Measurements from ENCODE around the gene DPF3. TPM values are rescaled to one million over a fixed set of nuclear protein-coding genes. Genes with fewer than 3 reads are reported as not detected.

DPF3 gene
- total RNA-seq, 1 donor from 2014 or later = 1.3 TPM

- H3K36me3 Mint-ChIP-seq (ENCODE audit: low read depth) = no peaks in the 10 kb centered on the region
- no peak for DNase-seq (ENCODE audit: low read depth, low spot score)
- no peak overlapping the region for H3K4me3 Mint-ChIP-seq
- H3K27me3 Mint-ChIP-seq (ENCODE audit: low read depth) = peaks cover 3% of the 10 kb centered on the region
- H3K4me1 Mint-ChIP-seq = peaks cover 9% of the 10 kb centered on the region
- H3K9me3 Mint-ChIP-seq = no peaks in the 10 kb centered on the region
- H3K27ac Mint-ChIP-seq (ENCODE audit: unreplicated experiment) = peak overlapping the region; percentile 78
- TF ChIP-seq CTCF (conservative IDR thresholded peaks at IDR 0.05) = no peak
Measured at GRCh38 chr14:72731252-72732020, 162.5 kb downstream of the DPF3 start.

GRCh38 chr14:72730468-72730867, 163.4 kb downstream of the DPF3 start:
- no peak for DNase-seq (ENCODE audit: low read depth, low spot score)
- Mint-ChIP-seq H3K27me3 (ENCODE audit: low read depth) (peaks cover 3% of the 10 kb centered on the region), H3K36me3 (ENCODE audit: low read depth) (no peaks in the 10 kb centered on the region), H3K4me1 (peaks cover 18% of the 10 kb centered on the region), H3K4me3 (no peak overlapping the region), H3K27ac (ENCODE audit: unreplicated experiment) (no peak overlapping the region), H3K9me3 (no peaks in the 10 kb centered on the region)
- no peak for TF ChIP-seq CTCF (conservative IDR thresholded peaks at IDR 0.05)

GRCh38 chr14:72726444-72726843, 167.5 kb downstream of the DPF3 start:
- Mint-ChIP-seq H3K4me3 (no peak overlapping the region), H3K4me1 (peaks cover 22% of the 10 kb centered on the region), H3K27ac (ENCODE audit: unreplicated experiment) (peak overlapping the region; percentile 59), H3K36me3 (ENCODE audit: low read depth) (no peaks in the 10 kb centered on the region), H3K9me3 (no peaks in the 10 kb centered on the region), H3K27me3 (ENCODE audit: low read depth) (no peaks in the 10 kb centered on the region)
- DNase-seq (ENCODE audit: low read depth, low spot score) = no peak
- no peak for TF ChIP-seq CTCF (conservative IDR thresholded peaks at IDR 0.05)

GRCh38 chr14:72723858-72724530, 169.9 kb downstream of the DPF3 start:
- H3K4me1 Mint-ChIP-seq = peaks cover 22% of the 10 kb centered on the region
- no peak overlapping the region for H3K4me3 Mint-ChIP-seq
- H3K9me3 Mint-ChIP-seq = no peaks in the 10 kb centered on the region
- no peak for DNase-seq (ENCODE audit: low read depth, low spot score)
- no peaks in the 10 kb centered on the region for H3K36me3 Mint-ChIP-seq (ENCODE audit: low read depth)
- no peak overlapping the region for H3K27ac Mint-ChIP-seq (ENCODE audit: unreplicated experiment)
- no peak for TF ChIP-seq CTCF (conservative IDR thresholded peaks at IDR 0.05)
- H3K27me3 Mint-ChIP-seq (ENCODE audit: low read depth) = no peaks in the 10 kb centered on the region

- H3K27ac Mint-ChIP-seq (ENCODE audit: unreplicated experiment) = no peak overlapping the region
- no peak for TF ChIP-seq CTCF (conservative IDR thresholded peaks at IDR 0.05)
Measured at GRCh38 chr14:72722201-72722785, 171.6 kb downstream of the DPF3 start.

More at GRCh38 chr14:72722201-72722785, 171.6 kb downstream of the DPF3 start:
- no peak overlapping the region for H3K4me3 Mint-ChIP-seq
- no peaks in the 10 kb centered on the region for H3K27me3 Mint-ChIP-seq (ENCODE audit: low read depth)
- H3K36me3 Mint-ChIP-seq (ENCODE audit: low read depth) = no peaks in the 10 kb centered on the region
- H3K9me3 Mint-ChIP-seq = no peaks in the 10 kb centered on the region
- H3K4me1 Mint-ChIP-seq = peaks cover 22% of the 10 kb centered on the region
- no peak for DNase-seq (ENCODE audit: low read depth, low spot score)
